Nephron (organoid): ENCODE results near the gene RHOBTB3.
A peak's percentile ranks its signal among the peaks of the same experiment; 100 is the strongest.
"Not testable (repeated sequence)": the region's sequence is repeated elsewhere in the genome, so short reads cannot be mapped to it uniquely, and the experiment has no call there.

Experiments
- H3K27ac Mint-ChIP-seq, 3 experiments: 2 replicates each; pipeline ENCODE4 v1.8.0; 2020; ENCODE audit warnings: mixed read lengths in 3 of 3, mild to moderate bottlenecking in 2 of 3, moderate library complexity in 1 of 3
- H3K27me3 Mint-ChIP-seq: 2 replicates; pipeline ENCODE4 v1.8.0; 2021; ENCODE audit warnings: low read depth, mild to moderate bottlenecking, moderate library complexity, mixed read lengths
- H3K36me3 Mint-ChIP-seq: 2 replicates; pipeline ENCODE4 v1.8.0; 2020; ENCODE audit warnings: low read depth, mixed read lengths
- H3K4me1 Mint-ChIP-seq: 2 replicates; pipeline ENCODE4 v1.8.0; 2020; ENCODE audit warnings: mixed read lengths
- H3K4me3 Mint-ChIP-seq, 3 experiments: 2 replicates each; pipeline ENCODE4 v1.8.0; 2020; ENCODE audit warnings: mild to moderate bottlenecking in 3 of 3, mixed read lengths in 3 of 3, moderate library complexity in 2 of 3
- H3K9me3 Mint-ChIP-seq: 2 replicates; pipeline ENCODE4 v1.8.0; 2020; ENCODE audit warnings: mixed read lengths
- TF ChIP-seq, protein P1 (sequence below), 3 experiments: fragments of 200-600 bp; sonication (generic); IDR thresholded peaks; one replicate each; pipeline ENCODE4 v1.5.0; 2021; ENCODE audit warnings: antibody characterized with exemption in 3 of 3; ENCODE audit not compliant: unreplicated experiment in 3 of 3

Gene RHOBTB3

DNA sequence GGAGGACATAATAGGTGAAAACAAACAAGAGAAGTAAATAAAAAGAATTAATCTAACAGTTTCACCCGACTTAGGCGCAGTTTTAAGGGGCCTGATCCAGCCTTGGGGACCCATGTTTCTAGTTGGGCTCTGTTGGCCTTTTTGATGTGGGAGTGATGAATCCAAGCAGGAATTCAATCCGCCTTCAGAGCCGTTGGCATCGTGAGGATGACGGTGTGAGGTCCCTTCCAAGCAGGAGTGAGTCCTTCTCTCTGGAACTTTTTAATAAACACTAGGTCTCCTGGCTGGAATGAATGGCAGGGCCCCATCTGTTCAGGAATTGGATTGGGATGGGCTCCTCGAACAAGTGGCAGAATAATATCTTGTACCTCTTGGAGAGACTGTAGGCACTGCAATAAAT lies 22.3 kb upstream of the RHOBTB3 start:
- H3K27ac Mint-ChIP-seq, result no peak overlapping the region
- H3K4me1 Mint-ChIP-seq, result peaks cover 19% of the 10 kb centered on the region
- no peak overlapping the region for H3K4me3 Mint-ChIP-seq
- TF ChIP-seq, protein P1, sequence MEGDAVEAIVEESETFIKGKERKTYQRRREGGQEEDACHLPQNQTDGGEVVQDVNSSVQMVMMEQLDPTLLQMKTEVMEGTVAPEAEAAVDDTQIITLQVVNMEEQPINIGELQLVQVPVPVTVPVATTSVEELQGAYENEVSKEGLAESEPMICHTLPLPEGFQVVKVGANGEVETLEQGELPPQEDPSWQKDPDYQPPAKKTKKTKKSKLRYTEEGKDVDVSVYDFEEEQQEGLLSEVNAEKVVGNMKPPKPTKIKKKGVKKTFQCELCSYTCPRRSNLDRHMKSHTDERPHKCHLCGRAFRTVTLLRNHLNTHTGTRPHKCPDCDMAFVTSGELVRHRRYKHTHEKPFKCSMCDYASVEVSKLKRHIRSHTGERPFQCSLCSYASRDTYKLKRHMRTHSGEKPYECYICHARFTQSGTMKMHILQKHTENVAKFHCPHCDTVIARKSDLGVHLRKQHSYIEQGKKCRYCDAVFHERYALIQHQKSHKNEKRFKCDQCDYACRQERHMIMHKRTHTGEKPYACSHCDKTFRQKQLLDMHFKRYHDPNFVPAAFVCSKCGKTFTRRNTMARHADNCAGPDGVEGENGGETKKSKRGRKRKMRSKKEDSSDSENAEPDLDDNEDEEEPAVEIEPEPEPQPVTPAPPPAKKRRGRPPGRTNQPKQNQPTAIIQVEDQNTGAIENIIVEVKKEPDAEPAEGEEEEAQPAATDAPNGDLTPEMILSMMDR (IDR thresholded peaks at IDR 0.05; ENCODE audit: unreplicated experiment in 3 of 3), result no peak
- peaks cover 3% of the 10 kb centered on the region for H3K36me3 Mint-ChIP-seq
- H3K9me3 Mint-ChIP-seq, result no peaks in the 10 kb centered on the region
- peaks cover 17% of the 10 kb centered on the region for H3K27me3 Mint-ChIP-seq

DNA sequence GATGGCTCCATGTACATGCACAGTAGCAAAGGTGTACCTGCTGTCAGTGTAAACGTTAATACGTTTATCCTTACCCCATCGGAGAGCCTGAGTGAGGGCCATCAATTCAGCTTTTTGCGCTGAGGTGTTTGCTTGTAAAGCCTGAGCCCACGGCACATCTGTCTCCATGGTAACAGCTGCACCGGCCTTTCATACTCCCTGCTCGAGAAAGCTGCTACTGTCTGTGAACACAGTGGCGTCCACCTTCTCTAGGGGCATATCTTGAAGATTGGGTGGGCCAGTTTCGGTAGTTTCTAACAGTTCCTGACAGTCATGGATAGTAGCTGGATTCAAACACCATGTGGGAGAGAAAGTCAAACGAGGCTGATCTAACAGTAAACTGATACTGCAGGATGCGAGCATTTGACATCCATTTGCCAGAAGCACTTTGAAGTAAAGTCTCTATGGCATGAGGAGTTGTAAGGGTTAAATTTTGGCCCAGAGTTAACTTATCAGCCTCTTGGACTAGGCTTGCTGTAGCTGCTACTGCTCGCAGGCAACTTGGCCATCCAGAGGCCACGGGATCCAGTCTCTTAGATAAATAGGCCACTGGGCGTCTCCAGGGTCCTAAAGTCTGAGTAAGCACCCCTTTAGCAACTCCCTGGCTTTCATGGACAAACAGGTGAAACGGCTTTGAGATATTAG lies 21.0 kb upstream of the RHOBTB3 start:
- peak overlapping the region in 2 of 3 experiments; percentile 21 to 28 for H3K4me3 Mint-ChIP-seq
- TF ChIP-seq, protein P1 (IDR thresholded peaks at IDR 0.05; ENCODE audit: unreplicated experiment in 3 of 3), result no peak
- peaks cover 7% of the 10 kb centered on the region for H3K36me3 Mint-ChIP-seq
- peak overlapping the region in 2 of 3 experiments; percentile 24 to 70 for H3K27ac Mint-ChIP-seq
- peaks cover 19% of the 10 kb centered on the region for H3K4me1 Mint-ChIP-seq
- no peaks in the 10 kb centered on the region for H3K9me3 Mint-ChIP-seq
- H3K27me3 Mint-ChIP-seq, result peaks cover 17% of the 10 kb centered on the region

DNA sequence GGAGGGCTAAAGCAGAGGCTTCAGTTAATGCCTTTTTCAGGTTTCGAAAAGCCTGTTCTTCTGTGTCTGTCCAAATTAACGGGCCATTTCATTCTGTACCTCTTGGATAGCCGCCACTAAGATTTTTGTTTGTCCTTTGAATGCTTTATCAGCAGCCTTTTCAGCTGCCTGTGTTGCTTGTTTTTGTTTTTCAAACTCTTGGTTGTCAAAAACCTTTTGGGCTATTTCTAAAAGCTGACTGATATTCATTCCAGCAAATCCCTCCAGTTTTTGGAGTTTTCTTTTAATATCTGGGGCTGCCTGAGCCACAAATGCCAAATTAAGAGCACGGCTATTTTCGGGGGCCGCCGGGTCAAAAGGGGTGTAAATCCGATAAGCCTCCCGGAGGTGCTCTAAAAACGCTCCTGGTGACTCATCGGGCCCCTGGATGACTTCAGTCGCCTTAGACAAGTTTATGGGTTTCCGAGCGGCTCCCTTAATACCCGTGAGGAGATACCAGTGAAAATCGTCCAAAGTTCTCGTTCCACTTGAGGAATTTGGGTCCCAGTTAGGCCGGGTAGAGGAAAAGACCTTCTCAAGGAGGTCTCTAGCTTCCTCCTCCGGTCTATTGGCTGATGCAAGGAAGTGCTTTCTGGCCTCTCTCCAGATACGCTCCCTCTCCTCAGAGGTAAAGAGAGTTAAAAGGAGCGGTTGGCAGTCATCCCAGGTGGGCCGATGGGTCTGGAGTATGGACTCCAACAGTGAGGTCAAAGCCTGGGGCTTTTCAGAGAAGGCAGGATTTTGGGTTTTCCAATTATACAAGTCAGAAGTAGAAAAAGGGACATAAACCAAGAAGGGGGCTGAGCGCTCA lies 20.3 kb upstream of the RHOBTB3 start:
- Mint-ChIP-seq H3K4me1 (peaks cover 19% of the 10 kb centered on the region), H3K4me3 (peak overlapping the region; percentile 63 to 76 (median 76)), H3K27ac (peak overlapping the region; percentile 51 to 77 (median 70)), H3K27me3 (peaks cover 17% of the 10 kb centered on the region)
- H3K36me3 Mint-ChIP-seq, H3K9me3 Mint-ChIP-seq: not testable (repeated sequence)

DNA sequence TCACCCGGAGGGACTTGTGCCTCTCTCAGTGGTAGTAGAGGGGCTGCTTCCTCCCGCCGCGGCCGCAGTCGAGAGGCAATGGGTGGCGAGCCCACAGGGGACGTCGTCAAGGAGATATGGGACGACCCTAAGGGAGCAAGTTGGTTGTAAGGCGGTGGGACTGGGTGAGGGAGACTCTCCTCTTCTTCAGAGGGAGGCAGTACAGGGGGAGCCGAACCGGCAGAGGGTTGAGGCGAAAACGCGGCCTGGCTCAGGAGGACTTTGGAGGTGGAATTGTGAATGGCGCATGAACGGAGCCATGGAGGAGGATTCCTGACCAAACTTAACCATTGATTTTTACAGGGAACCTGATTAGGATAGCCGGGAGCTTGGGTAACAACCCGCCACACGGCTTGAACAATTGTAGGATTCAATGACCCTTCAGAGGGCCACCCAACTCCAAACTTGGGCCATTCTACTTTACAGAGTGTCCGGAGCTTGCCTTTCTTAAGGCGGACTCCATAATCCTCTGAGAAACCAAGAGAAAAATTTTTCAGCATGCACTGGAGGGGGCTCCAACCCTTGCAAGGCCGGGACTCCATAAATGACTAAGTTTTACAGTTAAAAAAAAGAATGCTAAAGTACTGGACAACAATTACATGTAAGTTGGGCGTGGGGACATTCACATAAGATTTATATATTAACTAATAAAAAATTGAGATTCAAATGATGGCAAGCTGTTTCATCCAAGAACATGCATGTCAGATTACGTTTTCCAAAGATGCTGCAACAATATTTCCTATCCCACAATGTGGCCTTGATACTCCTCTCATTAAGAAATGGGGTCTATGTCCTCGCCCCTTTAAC lies 19.4 kb upstream of the RHOBTB3 start:
- H3K27me3 Mint-ChIP-seq, result peaks cover 17% of the 10 kb centered on the region
- TF ChIP-seq, protein P1 (IDR thresholded peaks at IDR 0.05; ENCODE audit: unreplicated experiment in 3 of 3), result no peak
- H3K36me3 Mint-ChIP-seq, result peaks cover 11% of the 10 kb centered on the region
- peak overlapping the region; percentile 63 to 76 (median 76) for H3K4me3 Mint-ChIP-seq
- H3K4me1 Mint-ChIP-seq, result peaks cover 19% of the 10 kb centered on the region
- H3K9me3 Mint-ChIP-seq, result no peaks in the 10 kb centered on the region
- H3K27ac Mint-ChIP-seq, result peak overlapping the region; percentile 51 to 77 (median 70)

DNA sequence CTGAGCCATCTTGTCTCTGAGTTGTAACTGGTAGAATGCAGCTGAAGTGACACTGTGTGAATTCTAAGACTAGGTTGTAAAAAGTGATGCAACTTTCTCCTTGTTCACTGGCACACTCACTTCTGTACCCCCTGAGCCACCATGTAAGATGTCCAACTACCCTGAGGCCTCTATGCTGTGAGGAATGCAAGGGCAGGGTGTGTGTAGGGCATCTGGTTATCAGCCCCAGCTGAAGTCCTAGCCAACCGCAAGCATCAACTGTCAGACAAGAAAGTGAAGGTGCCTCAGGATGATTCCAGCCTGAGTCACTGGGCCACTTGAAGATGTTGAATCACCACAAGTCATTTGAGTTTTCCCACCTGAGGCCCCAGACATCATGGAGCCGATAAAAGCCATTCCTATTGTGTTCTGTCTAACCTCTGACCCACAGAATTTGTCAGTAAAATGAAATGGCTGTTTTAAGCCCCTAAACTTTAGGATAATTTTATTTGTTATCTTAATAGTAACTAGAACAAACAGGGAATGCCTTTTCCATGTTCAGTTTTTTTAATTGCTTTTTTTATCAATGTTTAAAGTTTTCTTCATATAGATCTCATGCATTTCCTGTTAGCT lies 18.7 kb upstream of the RHOBTB3 start:
- Mint-ChIP-seq H3K27me3 (peaks cover 17% of the 10 kb centered on the region), H3K9me3 (no peaks in the 10 kb centered on the region), H3K4me3 (peak overlapping the region in 1 of 3 experiments; percentile 13), H3K36me3 (peaks cover 11% of the 10 kb centered on the region), H3K4me1 (peaks cover 19% of the 10 kb centered on the region), H3K27ac (peak overlapping the region in 1 of 3 experiments; percentile 73)
- TF ChIP-seq, protein P1 (IDR thresholded peaks at IDR 0.05; ENCODE audit: unreplicated experiment in 3 of 3), result no peak

DNA sequence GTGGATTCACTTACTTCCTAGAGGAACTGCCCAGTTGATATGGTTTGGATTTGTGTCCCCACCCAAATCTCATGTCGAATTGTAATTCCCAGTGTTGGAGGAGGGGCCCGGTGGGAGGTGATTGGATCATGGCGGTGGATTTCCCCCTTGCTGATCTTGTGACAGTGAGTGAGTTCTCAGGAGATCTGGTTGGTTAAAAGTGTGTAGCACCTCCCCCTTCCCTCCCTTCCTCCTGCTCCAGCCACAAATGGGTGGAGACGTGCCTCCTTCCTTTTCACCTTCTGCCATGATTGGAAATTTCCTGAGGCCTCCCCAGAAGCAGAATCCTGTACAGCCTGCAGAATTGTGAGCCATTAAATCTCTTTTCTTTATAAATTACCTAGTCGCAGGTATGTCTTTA lies 17.9 kb upstream of the RHOBTB3 start:
- H3K9me3 Mint-ChIP-seq, H3K27ac Mint-ChIP-seq, H3K4me3 Mint-ChIP-seq: not testable (repeated sequence)
- Mint-ChIP-seq H3K27me3 (peaks cover 17% of the 10 kb centered on the region), H3K4me1 (peaks cover 19% of the 10 kb centered on the region), H3K36me3 (peaks cover 11% of the 10 kb centered on the region)
